Stimulated activated naive CD8-positive, alpha-beta T cell treated with anti-CD3 and anti-CD28 coated beads, Interleukin-15, Interleukin-2, amounts not matched to agents 100 U/mL and 50 U/mL, for 24 hours (primary cell): ENCODE data around the gene DRD2.
"Not testable (repeated sequence)": the region's sequence is repeated elsewhere in the genome, so short reads cannot be mapped to it uniquely, and the experiment has no call there.

ENCODE experiments used
- ATAC-seq: fragments of 150-1000 bp; cut with Tn5 transposase; one replicate; pipeline ENCODE4 v1.10.0; 2021
- DNase-seq: peaks from one replicate; pipeline ENCODE4 v3.0.0; 2021

Gene DRD2

DNA sequence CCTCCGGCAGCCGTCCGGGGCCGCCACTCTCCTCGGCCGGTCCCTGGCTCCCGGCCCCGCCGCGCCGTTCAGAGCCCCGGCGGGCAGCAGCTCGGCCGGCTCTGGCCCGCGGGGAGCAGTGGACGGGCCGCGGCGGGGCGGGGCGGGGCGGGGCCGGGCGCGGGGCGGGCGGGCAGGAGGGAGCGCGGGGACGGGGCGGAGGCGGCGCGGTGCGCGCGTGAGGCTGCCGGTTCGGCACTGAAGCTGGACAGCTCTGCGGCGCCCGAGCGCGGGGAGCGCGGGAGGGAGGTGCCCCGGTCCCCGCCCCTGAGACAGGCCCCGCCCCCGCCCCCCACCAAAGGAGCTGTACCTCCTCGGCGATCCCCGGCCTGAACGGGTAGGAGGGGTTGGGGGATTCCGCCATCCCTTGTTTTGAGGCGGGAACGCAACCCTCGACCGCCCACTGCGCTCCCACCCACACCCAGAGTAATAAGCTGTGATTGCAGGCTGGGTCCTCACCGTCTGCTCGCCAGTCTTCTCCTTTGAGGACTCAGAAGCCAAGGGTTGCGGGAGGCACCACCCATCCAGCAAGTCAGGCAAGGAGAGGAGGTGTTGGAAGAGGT is at the start of gene DRD2:
TSS of gene DRD2 (minus strand) at position 239 of the 602 bp plus-strand sequence. CDS start 50,747 bp downstream, outside the sequence.
- DNase-seq: no peak
- ATAC-seq: peak; percentile 34

GRCh38 chr11:113523906-113524305 is 48.7 kb upstream of the DRD2 start:
- not testable (repeated sequence) for ATAC-seq, DNase-seq

DNA sequence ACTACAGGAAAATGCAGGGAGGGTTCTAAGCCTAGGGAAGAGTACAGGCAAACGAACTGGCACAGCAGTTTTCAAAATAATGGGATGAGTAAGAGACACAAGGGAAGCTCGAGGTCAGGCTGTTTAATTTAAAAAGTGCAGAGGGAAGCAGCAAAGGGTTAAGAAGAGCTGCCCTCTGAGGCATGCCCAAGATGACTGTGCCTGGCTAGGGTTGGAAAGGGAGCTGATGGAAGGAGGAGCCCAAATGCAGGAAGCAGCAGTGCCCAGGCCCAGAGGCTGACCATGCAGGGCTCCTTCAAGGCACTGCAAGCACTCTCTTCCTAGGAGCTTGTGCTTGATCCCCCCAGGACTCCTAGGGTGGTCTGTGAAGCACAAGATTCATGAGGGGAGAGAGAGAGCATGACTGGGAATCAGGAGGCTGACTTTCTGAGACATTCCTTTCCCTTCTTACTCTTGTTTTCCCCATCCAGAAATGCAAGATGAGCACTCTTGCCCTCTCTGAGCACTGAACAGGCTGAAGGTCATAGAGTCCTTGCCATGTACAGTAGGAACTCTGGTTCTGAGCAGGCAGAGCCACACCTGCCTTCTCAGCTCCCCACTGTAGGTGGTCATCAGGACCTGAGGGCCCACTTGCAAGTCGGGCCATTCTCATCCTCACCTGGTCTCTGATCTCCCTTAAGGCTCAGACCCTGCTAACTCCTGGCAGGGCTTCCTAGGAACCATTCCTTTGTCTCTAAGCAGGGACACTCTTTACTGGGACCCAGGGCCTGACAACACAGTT is 46.7 kb upstream of the DRD2 start:
- ATAC-seq: no peak
- no peak for DNase-seq

- DNase-seq: no peak
- no peak for ATAC-seq
Observed at GRCh38 chr11:113519989-113520613, 44.9 kb upstream of the DRD2 start.

DNA sequence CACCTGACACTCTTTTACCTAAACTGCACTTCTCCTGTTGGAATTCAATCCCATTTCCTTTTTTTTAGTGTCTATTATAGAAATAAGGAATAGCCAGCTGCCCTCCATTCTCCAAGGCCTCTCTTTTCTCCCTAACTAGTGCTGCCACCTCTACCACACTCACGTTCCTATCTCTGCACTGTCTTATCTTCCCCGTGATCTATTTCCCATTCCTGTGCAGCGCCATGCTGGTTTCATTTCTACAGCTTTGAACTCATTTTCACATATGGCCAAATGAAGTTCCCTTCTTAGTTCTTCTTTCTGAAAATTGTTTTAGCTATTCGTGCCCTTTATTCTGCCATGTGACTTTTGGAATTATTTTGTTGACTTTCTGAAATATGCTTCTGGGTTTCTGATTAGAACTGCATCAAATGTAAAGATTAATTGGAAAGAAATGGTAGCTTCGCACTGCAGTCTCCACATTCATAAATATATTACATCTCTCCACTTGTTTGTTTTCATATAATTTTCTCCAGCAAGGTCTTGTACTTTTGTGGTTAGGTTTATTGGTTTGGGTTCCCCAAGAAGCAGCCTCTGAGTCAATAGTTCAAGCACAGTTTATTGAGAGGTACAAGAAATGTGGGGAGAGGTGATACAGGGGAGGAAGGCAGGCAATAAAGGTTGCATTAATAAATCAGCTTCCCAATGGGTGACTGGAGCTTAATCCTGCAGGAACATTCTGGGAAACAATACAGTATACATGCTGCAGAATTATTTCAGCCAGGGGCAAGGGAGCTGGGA is 43.7 kb upstream of the DRD2 start:
- no peak for DNase-seq
- no peak for ATAC-seq

- no peak for DNase-seq
- ATAC-seq: no peak
Observed at GRCh38 chr11:113517361-113517760, 42.2 kb upstream of the DRD2 start.

- ATAC-seq (no peak), DNase-seq (no peak)
Observed at GRCh38 chr11:113514856-113515255, 39.7 kb upstream of the DRD2 start.

GRCh38 chr11:113507341-113507740 is 32.1 kb upstream of the DRD2 start:
- no peak for ATAC-seq
- no peak for DNase-seq

DNA sequence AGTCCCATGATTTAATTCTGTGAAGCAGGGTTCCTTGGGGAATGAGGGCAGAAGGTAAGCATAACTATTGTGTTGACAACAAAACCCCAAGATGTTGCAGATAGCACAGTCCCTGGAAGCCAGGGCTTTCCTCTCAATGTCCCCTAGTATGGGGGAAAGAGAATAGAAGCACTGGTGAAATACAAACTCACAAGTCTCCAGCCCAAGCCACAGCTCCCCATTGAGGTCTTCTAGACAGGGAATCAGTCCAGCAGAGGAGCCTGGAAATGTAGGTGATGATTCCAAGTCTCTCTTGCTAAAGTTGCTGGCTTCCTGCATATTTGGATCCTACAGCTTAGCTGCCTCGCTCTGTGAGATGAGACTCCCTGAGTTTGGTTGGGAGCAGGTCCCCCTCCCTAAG is 31.7 kb upstream of the DRD2 start:
- DNase-seq: no peak
- ATAC-seq: no peak

- no peak for DNase-seq
- no peak for ATAC-seq
Observed at GRCh38 chr11:113506461-113506860, 31.3 kb upstream of the DRD2 start.

DNA sequence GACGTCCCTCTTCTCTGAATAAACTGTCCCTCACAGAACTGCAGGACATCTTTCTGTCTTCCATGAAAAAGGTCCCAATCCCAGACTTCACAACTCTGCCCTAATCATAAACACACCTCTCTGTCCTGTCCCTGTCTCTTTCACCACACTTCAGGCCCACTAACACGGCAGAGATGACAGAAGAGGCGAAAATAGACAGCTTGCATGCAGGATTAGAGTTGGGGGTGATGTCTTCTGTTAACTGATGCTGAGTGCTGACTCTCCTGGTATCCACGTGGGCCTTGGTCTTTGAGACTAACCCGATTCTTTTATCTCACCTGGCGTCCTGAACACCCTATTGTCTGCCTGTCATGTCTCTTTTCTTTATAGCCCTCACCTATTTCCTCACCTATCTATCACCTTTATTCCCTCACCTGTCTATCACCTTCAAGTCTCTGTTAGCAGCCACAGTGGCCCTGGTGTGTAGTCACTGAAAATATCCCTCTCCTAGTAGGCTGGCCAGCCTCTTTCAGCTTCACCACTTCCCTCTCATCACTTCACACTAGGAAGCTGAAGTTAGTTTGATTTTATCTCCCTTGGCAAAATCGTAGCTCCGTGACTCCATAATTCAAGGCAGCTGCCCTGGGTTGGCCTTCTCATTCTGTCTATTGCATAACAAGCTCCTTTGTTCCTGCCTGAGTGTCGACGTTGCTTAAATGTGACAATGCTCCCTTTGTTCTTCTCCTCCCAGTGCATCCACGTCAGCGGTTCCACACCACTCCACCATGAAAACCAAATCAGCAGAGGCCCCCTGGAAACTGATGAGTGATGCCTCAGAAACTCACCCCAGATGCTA is 30.6 kb upstream of the DRD2 start:
- DNase-seq: no peak
- no peak for ATAC-seq

DNA sequence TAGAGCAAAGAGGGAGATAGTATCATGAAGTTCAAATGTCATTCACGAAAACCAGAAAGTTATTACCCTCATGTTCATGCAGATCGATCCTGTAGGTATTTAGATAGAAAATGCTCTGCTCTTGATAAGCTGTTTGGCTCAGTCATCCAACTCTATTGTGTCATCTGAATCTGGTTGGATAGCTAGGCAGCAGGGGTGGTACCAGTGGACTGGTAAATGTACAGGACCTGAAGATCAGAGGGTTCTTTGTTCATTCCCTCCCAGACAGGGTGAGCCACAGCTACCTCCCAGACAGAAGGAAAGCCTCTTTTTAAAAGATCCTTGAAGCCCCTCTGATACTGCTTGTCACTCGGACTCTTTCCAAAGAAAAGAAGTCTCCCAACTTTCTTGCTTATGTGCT is 29.8 kb upstream of the DRD2 start:
- DNase-seq: no peak
- no peak for ATAC-seq

GRCh38 chr11:113504586-113504985 is 29.4 kb upstream of the DRD2 start:
- DNase-seq (no peak), ATAC-seq (no peak)

- no peak for ATAC-seq
- no peak for DNase-seq
Observed at GRCh38 chr11:113504071-113504470, 28.9 kb upstream of the DRD2 start.

DNA sequence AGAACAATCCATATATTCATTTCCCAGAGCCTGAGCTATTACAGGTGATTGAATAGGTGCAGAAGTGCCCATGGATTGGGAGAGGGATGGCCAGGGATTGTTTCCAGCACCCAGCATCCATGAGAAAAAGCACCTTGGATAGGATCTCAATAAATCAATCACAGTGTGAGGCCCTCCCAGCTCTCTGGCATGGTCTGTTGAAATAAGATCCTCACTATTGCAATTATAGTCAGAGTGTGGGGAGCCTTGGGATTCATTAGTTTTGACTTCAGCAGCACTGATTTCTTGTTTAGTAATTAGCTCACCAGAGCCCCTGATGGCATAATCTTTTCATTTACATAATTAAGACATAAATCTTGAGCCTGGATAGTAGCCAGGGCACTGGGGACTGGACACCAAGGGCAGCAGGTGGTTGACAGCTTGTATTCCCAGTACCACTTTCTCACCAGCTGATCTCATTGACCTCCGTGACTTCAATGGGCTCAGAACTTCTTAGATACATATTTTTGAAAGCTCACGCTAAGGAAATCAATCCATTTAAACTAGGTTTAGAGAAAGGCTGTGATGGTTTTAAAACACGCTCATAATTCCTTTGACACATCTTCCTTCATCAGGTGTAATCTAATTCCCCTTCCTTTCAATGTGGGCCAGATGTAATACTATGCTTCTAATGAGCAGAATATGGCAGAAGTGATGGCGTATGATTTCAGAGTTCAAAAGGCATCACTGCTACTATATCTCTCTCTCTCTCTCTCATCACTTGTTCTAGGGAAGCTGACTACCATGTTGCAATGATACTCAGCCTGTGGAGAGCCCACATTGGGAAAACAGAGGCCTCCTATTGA is 22.1 kb upstream of the DRD2 start:
- DNase-seq (no peak), ATAC-seq (no peak)

DNA sequence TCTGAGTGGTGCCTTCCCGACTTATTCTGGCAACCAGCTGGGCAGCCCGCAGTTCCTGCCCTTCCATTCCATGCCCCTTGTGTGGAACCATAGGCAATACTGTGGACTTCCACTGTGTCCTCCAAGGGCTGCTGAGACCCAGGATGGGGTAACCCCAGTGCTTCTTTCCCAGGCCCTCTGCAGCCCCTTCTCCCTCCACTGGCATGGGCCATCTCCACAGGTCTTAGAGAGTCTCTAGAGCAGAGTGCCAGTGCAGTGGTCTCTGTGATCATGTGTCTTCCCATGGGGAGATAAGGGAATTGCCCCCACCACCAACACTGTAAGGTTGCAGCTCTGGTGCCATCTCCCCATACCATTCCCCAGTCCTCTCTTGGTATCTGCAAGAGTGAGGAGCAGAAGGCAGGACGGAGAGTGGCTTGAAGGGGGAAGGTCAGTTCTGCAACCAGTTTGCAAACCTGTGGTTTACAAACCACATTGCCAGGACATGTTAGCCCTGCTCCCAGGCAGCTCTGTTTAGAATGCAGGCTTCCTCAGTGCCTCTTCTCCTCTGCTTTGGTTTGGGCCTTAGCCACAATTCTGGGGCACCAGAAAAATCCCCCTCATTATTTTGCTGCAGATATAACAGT is 20.9 kb upstream of the DRD2 start:
- DNase-seq (no peak), ATAC-seq (no peak)

GRCh38 chr11:113494021-113494420 is 18.8 kb upstream of the DRD2 start:
- ATAC-seq (no peak), DNase-seq (no peak)

- ATAC-seq (no peak), DNase-seq (no peak)
Observed at GRCh38 chr11:113493206-113493605, 18.0 kb upstream of the DRD2 start.

DNA sequence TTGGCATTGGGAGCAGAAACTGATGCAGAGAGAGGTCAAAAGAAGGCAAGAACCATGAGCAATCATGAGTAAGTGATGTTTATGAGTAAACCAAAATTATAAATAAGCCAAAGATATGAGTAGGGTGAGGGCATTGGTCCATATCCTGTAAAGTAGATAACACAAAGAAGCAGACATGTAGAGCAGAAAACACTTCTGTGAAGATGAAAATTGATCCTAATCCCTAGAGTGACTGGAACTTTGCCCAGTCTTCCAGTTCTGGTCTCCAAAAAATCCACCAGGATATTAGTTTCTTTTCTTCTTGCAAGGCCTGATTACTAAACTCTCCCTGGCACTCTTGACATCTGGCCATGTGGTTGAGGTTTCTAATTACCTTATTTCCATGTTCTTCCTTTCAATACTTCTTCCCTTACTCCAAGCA is 13.7 kb upstream of the DRD2 start:
- ATAC-seq (no peak), DNase-seq (no peak)

DNA sequence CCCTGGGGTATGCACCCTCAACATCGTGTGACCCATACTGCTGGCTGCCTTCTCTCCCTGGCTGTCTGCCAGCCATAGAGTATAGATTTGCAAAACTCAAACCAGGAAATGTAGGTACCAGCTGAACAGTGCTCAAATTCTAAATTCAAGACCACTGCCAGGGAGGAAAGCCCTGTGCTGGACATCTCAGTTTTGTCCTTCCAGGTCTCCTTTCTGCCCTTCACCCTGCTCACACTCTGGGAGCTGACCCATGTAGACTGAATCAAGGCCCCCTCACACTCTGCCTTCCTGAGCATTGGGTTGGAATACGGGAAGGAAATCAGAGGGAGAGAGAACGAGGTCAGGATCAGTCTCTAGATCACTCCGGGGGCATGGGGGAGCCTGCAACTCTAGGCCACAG is 12.4 kb upstream of the DRD2 start:
- DNase-seq: no peak
- ATAC-seq: no peak
